Activated naive CD8-positive, alpha-beta T cell treated with anti-CD3 and anti-CD28 coated beads, Interleukin-2, amount 50 U/mL, for 16 hours (primary cell): ENCODE measurements around the gene RAB1B.
A peak's percentile ranks its signal among the peaks of the same experiment; 100 is the strongest.

Experiments
- DNase-seq: peaks from one replicate; pipeline ENCODE4 v3.0.0-alpha.2; 2020; ENCODE audit warnings: low read depth, low spot score

Gene RAB1B

DNA sequence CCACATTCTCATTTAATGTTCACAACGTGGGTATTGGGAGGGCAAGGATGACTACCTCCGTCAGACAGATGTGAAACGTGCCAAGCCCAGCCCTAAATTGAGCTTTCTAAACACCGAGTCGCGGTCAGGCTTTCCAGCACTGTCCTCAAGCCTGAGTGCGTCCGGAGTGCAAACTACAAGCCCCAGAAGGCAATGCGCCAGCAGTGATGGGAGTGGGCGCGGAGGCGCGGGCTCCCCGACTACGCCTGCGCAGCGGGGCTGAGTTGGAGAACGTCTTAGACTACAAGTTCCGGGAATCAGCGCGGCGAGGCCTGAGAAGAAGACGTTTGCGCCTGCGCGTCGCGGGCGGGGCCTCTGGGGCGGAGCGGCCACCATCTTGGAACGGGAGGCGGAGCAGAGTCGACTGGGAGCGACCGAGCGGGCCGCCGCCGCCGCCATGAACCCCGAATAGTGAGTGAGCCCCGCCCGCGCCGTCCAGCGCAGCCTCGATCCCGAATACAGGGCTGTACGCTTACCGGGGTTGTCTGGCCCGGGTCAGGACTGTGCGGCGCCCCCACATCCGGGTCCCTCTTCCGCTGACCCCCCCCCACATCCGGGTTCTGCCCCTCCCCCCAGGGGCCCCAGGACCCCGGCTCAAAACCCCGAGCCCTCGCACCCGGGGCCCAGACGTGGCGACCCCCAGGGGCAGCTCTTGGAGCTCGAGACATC lies at the start of gene RAB1B:
Gene RAB1B (plus strand): TSS at position 396 of the 708 bp plus-strand sequence. CDS start 41 bp downstream, at position 437.
- DNase-seq, result peak; percentile 98

GRCh38 chr11:66218846-66219620 lies 49.4 kb upstream of the RAB1B start:
- DNase-seq, result no peak

DNA sequence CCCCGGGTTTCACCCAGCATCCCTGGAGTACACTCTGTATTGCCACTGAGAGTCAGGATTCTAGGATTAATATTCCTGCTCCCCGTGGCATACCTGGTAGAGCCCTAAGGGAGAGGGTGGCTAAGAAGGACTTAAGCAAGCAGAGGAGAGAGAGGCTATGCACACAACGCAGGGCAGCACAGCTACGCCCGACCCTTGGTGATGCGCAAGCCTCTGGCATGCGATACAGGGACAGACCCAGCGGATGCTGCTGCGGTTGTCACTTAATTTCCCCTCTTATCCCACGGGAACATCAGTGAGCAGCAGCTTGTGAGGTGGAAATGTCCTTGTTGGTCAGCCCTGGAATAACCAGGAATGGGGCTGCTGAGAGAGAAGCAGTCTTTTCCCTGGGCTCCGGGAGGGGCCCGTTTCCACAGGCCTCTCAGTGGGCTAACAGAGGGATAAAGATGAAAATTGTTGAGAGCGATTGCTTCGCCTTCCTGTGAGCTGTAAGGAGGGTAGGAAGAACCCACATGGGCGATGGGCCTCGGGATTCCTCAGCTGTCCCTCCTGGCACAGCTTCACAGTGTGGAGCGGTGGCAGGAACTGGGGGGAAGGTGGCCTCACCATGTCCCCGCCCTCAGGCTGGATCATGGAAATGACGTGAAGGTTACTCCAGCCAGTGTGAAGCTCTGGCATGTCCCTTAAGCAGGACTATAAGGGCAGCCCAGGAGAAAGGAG lies 48.4 kb upstream of the RAB1B start:
- DNase-seq, result no peak

DNA sequence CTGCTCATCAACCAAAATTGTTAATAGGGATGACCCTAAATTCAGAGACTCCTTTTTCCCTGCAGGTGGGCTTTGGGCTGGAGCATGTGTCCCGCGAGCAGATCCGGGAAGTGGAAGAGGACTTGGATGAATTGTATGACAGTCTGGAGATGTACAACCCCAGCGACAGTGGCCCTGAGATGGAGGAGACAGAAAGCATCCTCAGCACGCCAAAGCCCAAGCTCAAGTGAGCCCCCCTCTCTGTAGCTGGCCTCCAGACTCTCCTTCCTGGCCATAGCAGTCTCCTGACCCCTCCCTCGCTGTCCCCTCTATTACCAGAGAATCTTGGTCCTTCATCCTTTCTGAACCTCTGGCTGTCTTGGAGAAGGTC lies 47.9 kb upstream of the RAB1B start:
- DNase-seq, result no peak

GRCh38 chr11:66221012-66221411 lies 47.4 kb upstream of the RAB1B start:
- DNase-seq, result no peak

DNA sequence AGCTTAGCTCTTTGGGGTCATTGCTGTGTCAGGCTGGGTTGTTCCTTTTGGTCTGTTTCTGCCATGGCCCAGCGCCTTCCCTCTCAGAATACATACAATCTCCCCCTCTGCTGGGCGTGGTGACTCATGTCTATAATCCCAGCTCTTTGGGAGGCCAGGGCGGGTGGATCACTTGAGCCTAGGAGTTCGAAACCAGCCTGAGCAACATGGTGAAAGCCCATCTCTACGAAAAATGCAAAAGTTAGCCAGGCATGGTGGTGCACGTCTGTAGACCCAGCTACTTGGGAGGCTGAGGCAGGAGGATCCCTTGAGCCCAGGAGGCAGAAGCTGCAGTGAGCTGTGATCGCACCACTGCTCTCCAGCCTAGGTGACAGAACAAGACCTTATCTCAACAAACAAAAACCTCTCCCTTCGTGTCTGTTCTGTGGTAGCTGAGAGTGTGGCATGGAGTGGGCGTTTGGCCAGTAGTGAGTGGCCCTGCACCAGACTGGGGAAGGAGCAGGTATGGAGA lies 46.7 kb upstream of the RAB1B start:
- DNase-seq, result no peak

GRCh38 chr11:66222358-66223149 lies 45.9 kb upstream of the RAB1B start:
- DNase-seq, result peak; percentile 84

DNA sequence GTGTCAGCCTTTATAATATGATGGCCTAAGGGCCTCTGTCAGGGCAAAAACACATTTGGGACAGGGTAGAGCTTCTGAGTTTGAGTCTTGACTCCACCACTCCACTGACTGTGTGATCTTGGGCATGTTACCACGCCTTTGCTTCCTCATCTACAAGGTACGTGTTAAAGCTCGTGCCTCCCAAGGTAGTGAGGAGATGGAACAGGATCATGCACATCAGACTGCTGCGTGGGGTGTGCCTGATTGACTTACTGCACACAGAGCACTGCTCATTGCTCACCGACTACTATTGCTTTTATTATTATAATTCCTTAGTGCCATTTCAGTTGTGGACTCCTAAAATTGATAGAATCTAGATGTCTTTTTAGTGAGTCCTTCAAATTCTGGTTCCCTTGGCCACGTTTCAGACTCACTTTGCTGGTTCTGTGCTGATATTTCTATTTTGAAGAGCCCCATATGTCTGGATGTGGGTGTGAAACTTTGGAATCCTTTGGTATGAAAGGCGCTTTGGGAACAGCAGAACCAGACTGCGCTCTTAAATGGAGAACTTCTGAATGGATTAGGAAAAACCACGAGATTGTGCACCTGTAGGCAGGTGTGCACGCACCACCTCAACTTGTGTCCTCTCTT lies 44.1 kb upstream of the RAB1B start:
- no peak for DNase-seq

GRCh38 chr11:66225066-66225465 lies 43.4 kb upstream of the RAB1B start:
- no peak for DNase-seq

- DNase-seq, result no peak
These were observed 42.3 kb upstream of the RAB1B start for GRCh38 chr11:66226101-66226500.

- DNase-seq, result no peak
These were observed 40.7 kb upstream of the RAB1B start for GRCh38 chr11:66227700-66228099.

DNA sequence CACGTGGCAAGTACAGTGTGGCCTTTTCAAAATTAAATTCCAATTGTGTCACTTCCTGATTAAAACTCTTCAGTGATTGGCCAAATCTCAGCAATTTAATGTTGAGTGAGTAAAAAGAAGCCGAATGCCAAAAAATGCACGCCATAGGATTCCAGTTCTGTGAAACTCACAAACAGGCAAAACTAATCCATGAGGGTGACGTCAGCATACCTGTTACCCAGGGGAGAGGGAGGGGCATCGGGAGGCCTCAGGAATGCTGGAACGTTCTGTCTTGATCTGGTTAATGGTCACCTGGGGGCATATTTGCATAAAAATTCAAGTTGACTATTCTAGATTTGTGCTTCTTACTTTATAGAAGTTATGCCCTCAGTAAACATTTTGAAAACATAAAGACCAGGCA lies 39.9 kb upstream of the RAB1B start:
- no peak for DNase-seq

DNA sequence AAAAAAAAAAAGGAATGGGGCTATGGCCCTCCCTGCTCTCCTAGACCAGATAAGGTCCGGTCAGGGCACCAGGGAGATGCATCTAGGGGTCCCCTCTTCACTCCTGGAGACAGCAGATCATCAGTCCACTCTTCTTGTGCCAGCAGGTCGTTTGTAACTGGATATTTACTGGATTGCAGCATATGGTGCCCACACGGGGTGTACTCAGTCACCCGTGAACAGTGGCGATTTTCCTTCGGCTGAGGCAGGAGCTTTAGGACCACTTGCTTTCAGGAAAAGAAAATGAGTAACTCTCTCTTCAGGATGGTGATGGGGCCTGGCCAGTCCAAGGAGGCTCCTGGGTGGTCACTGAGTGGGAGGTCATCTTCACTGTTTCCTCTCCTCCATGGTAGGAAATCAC lies 38.3 kb upstream of the RAB1B start:
- no peak for DNase-seq

DNA sequence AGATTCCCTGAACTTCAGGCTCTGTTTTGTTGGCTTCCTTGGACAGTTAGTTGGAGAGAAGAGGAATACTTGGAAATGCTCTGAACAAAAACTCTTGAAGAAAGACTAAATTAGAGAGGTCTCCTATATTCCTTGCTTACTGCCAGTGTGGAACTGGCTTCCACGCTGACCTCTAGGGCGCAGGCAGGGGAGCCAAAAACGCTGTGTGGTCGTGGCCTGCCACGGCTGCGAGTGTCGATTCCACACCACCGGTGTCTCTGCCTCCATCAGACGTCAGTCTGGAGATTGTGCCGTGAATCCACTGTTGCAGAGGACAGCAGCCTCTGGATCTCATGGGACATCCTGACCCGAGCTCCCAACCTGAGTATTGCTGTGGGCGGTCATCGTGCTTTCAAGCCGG lies 37.5 kb upstream of the RAB1B start:
- DNase-seq, result no peak

DNA sequence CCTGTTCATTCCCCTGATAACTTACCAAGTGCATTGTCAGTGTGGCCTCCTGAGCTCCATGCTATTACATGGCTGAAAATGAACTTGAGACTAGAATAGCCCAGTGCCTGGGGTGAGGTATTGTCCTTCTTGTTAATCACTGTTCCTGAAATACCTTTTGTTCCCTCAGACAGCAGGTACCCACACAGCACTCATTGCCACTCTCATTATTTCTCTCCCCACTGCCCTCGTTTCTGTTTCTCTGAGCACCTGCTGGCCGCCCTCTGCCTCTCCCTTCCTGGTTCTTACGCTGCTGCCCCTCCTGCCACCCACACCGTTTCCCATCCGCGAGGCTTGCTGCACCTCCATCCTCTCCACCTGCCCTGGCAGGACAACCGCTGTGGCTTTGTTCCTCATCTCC lies 36.9 kb upstream of the RAB1B start:
- DNase-seq, result no peak

DNA sequence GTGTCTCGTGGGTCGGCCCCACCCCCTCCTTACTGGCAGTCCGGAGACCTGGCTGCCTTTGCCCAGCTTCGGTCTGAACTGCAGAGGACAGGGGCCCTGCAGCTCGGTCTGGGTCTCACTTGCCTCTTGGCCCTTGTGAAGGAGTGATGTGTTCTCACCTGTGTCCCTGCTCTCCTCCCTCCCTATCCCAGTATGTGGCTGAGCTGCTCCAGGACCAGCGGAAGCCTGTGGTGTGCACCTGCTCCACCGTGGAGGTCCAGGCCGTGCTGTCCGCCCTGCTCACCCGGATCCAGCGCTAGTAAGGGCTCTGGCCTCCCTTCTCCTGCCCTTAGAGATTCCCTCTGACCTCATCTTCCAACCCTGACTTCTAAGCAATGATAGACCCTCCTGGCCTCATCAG lies 35.7 kb upstream of the RAB1B start:
- DNase-seq, result no peak

DNA sequence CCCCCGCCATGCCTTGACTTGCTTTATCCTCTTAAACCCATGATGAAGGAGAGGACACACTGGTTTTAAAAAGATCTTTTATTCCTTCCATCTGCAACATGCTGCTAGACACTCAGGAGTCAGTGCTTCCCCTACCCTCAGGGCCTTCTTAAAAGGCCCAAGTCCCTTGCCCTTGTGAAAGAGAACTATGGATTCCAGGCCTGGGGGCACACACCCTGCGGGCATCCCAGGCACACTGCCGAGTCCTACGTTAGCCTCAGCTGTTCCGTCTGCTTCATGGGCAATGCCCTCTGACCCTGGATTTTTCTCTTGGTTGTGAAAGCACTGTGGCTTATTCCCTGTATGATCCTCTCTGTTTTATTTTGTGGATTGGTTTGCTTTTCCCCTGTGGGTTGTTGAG lies 35.1 kb upstream of the RAB1B start:
- DNase-seq, result no peak

DNA sequence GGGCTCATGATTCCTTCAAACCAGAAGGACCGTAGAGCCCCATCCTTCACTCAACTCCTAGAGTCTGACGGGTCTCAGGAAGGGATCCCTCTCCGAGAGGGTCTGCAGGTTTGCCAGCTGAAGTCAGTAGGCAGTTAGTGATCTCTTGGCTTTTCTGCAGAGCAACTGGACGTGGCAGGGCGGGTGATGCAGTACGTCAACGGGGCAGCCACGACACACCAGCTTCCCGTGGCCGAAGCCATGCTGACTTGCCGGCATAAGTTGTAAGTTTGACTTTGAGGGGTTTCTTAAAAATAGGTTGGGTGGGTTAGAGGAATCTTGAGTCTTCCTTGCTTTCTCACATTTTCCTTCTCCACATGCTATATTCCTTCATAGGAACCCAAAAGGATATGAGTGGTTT lies 33.3 kb upstream of the RAB1B start:
- no peak for DNase-seq

DNA sequence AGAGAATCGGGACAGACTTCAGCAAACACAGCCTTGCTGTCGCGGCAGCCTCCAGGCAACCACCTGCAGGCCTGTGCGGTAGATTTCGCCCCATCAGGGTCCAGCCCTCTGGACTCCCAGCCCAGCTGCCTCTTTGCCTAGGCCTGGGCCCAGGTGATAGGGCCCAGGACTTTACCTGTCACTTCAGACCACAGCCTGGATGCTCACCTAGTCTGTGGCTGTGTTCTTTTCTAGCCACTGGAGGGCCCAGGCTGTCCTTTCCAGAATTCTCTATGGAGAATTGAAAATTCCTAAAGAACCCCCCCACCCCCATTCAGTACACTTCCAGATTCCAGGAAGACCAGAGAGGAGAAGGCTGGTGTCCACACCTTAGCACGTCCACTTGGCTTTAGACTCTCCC lies 30.6 kb upstream of the RAB1B start:
- no peak for DNase-seq

DNA sequence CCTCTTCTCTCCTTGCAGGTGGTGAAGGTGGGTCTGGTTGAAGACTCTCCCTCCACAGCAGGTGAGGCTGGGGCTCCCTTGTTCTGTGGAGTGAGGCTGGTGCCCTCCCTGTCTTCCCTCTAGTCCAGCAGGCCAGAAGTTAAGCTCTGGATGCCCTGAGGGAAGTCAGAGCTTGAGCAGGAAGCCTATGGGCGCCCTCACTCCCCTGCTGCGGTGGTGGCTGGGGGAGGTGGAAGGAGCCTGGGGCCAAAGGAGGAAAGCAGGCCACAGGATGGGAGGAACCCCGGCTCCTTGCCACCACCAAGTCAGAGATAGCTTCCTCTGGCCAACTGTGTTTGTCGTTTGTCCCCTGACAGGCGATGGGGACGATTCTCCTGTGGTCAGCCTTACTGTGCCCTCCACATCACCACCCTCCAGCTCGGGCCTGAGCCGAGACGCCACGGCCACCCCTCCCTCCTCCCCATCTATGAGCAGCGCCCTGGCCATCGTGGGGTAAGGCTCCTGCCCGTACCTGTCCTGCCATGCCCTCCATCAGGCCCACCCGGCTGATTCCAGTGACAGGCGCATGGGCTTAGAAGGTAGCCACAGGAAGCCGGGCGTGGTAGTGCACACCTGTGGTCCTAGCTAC lies 29.5 kb upstream of the RAB1B start:
- DNase-seq, result no peak

GRCh38 chr11:66239511-66239910 lies 28.9 kb upstream of the RAB1B start:
- DNase-seq, result no peak
